ENCODE measurements around the gene ONECUT3. TPM values are rescaled to one million over a fixed set of nuclear protein-coding genes. Genes with fewer than 3 reads are reported as not detected.

ONECUT3 gene
- total RNA-seq, 2 donors from 2014 or later, result 0.26 TPM; not detected in 1

- H3K27me3 ChIP-seq, result peaks cover 0 to 63% of the 10 kb centered on the region in 2 donors
- no peak overlapping the region for H3K27ac ChIP-seq
- H3K4me3 ChIP-seq, result no peak overlapping the region
- TF ChIP-seq POLR2A (IDR thresholded peaks at IDR 0.05) (no peak), CTCF (IDR thresholded peaks at IDR 0.05) (no peak)
- no peak for ATAC-seq
- no peak for DNase-seq
- H3K36me3 ChIP-seq (replicated peaks in 1 of 2; ENCODE audit: insufficient read depth in 1 of 2, low read depth in 2 of 2), result no peaks in the 10 kb centered on the region
- 4 to 5% methylated on average over 12 to 30 of the region's 30 CpGs for WGBS, 2 donors
- H3K9me3 ChIP-seq, result no peaks in the 10 kb centered on the region
- intact Hi-C loops (cut with DNase I), result no loop called here
- H3K4me1 ChIP-seq, result peaks cover 9% of the 10 kb centered on the region
These were observed 8.4 kb downstream of the ONECUT3 start for GRCh38 chr19:1761528-1762242.

- no peak for DNase-seq
- TF ChIP-seq CTCF (IDR thresholded peaks at IDR 0.05), result no peak
- no peak for TF ChIP-seq POLR2A (IDR thresholded peaks at IDR 0.05)
- WGBS, 2 donors, result 4 to 11% methylated on average over 5 to 44 of the region's 56 CpGs
- Histone ChIP-seq H3K4me1 (peaks cover 4% of the 10 kb centered on the region), H3K27me3 (peaks cover 0 to 71% of the 10 kb centered on the region in 2 donors), H3K36me3 (replicated peaks in 1 of 2; ENCODE audit: insufficient read depth in 1 of 2, low read depth in 2 of 2) (no peaks in the 10 kb centered on the region), H3K27ac (no peak overlapping the region), H3K4me3 (no peak overlapping the region), H3K9me3 (no peaks in the 10 kb centered on the region)
- ATAC-seq, result no peak
- intact Hi-C loops (cut with DNase I), result no loop called here
These were observed 9.2 kb downstream of the ONECUT3 start for GRCh38 chr19:1762243-1763117.

GRCh38 chr19:1763648-1764639, 10.6 kb downstream of the ONECUT3 start:
- no peak for DNase-seq
- Histone ChIP-seq H3K9me3 (no peaks in the 10 kb centered on the region), H3K36me3 (replicated peaks in 1 of 2; ENCODE audit: insufficient read depth in 1 of 2, low read depth in 2 of 2) (no peaks in the 10 kb centered on the region), H3K27ac (no peak overlapping the region), H3K4me1 (no peaks in the 10 kb centered on the region), H3K4me3 (no peak overlapping the region), H3K27me3 (peaks cover 0 to 74% of the 10 kb centered on the region in 2 donors)
- TF ChIP-seq CTCF (IDR thresholded peaks at IDR 0.05) (no peak), POLR2A (IDR thresholded peaks at IDR 0.05) (no peak)
- intact Hi-C loops (cut with DNase I), result no loop called here
- no peak for ATAC-seq
- WGBS, 2 donors, result 4 to 8% methylated on average over 35 to 39 of the region's 39 CpGs

- H3K9me3 ChIP-seq, result no peaks in the 10 kb centered on the region
- DNase-seq, result no peak
- ATAC-seq, result no peak
- intact Hi-C loops (cut with DNase I), result loop anchor here (5.0 kb wide), 1 partner anchor 217 kb away; no protein-coding TSS in a partner anchor
- TF ChIP-seq POLR2A (IDR thresholded peaks at IDR 0.05), result no peak
- TF ChIP-seq CTCF (IDR thresholded peaks at IDR 0.05), result no peak
- H3K36me3 ChIP-seq (replicated peaks in 1 of 2; ENCODE audit: insufficient read depth in 1 of 2, low read depth in 2 of 2), result no peaks in the 10 kb centered on the region
- H3K4me1 ChIP-seq, result no peaks in the 10 kb centered on the region
- no peak overlapping the region for H3K4me3 ChIP-seq
- H3K27me3 ChIP-seq, result peaks cover 0 to 69% of the 10 kb centered on the region in 2 donors
- 7 to 12% methylated on average over 7 to 14 of the region's 15 CpGs for WGBS, 2 donors
- H3K27ac ChIP-seq, result no peak overlapping the region
These were observed 11.4 kb downstream of the ONECUT3 start for GRCh38 chr19:1764729-1765128.
